HG03439 (cell line): ENCODE measurements around the gene GTF2E1.

Experiments
- ATAC-seq: cut with Tn5 transposase; IDR thresholded peaks from one replicate; pipeline ENCODE4 v1.9.1; 2021; ENCODE audit warnings: mild to moderate bottlenecking, moderate library complexity; ENCODE audit not compliant: unreplicated experiment

The GTF2E1 gene

GRCh38 chr3:120797857-120798256 is 55.3 kb downstream of the GTF2E1 start:
- ATAC-seq = no peak

DNA sequence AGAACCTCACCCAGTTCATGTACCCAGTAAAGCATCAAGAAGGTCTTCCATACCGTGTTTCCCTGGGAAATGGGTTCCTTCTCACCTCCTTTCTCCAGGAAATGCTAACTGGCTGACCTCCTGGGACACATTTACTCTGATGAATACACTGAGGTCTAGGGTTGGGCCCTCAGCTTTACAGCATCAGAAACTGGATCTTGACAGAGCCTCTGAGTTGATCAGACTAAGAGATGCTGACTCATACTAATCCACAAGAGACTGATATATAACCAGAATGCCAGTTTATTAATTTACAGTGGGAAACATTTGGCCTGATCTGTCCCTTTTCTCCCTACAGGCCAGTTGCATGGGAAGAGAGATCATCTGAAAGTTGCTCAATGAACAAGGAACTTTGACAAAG is 55.8 kb downstream of the GTF2E1 start:
- ATAC-seq = no peak

- ATAC-seq = no peak
Observed at GRCh38 chr3:120800625-120801024, 58.1 kb downstream of the GTF2E1 start.

GRCh38 chr3:120801484-120801883 is 58.9 kb downstream of the GTF2E1 start:
- ATAC-seq = no peak

GRCh38 chr3:120802916-120803315 is 60.4 kb downstream of the GTF2E1 start:
- no peak for ATAC-seq

DNA sequence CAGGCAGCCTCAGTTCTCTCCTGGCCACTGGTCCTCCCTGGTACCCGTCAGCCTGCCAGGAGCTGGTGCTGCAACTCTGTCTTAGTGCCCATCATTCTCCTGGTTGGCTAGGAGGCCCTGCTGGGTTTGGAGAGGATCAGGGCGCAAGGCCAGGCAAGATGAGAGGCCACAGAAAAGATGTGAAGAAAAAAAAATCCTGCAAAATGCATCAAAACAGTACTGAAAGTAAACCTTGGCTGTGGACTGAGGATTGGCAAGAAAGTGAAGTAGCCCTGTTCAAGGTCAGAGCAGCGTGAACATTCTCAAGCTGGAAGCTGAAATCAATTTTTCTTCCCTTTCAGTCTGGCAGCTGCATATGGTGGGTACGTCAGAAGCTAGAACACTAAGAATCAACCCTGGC is 74.2 kb downstream of the GTF2E1 start:
- no peak for ATAC-seq

- no peak for ATAC-seq
Observed at GRCh38 chr3:120820748-120821147, 78.2 kb downstream of the GTF2E1 start.

DNA sequence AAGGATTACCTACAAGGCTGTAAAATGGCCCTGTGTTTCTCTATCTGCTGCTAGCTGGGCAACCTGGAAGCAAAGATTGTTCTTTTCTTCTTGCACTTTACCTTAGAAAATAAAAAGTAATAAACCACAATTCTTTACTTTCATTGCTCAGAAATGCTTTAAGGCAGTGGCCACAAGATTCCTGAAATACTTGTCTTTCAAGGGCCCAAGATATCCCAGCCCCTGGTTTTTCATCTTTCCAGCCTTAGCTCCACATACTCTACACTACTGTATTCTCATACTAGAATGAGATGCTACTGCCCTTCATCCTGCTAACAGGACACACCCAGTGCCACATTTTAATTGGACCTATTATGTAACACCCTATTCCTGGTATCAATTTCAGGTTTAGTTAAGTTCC is 78.9 kb downstream of the GTF2E1 start:
- no peak for ATAC-seq

GRCh38 chr3:120823156-120823555 is 80.6 kb downstream of the GTF2E1 start:
- ATAC-seq = no peak

GRCh38 chr3:120824613-120825012 is 82.1 kb downstream of the GTF2E1 start:
- no peak for ATAC-seq

DNA sequence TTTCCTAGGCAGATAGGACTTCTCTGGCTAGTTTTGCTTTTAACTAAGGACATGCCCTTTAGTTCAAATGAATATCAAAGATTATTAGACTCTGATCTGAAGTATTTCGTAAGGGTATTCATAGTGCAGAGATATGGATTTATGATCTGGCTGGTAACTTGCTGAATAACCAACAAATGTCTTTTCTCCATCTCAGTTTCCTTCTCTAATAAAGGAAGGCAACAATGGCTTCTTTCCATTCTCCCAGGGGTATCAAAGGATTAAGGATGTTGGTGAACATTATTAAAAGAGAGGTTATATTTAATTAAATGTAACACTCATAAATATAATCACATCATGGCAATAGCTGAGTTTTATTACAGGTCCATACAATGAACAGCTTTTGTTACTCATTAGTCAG is 86.3 kb downstream of the GTF2E1 start:
- ATAC-seq = no peak

- ATAC-seq = no peak
Observed at GRCh38 chr3:120831066-120831465, 88.5 kb downstream of the GTF2E1 start.
